Measurements from ENCODE around the gene MTMR6.

Gene MTMR6

GRCh38 chr13:25217023-25217885, 70.0 kb downstream of the MTMR6 start:
- no peak for DNase-seq (ENCODE audit: low read depth in 3 of 3)

GRCh38 chr13:25215253-25215575, 72.1 kb downstream of the MTMR6 start:
- DNase-seq (ENCODE audit: low read depth in 3 of 3): no peak

- DNase-seq (ENCODE audit: low read depth in 3 of 3): no peak
Observed at GRCh38 chr13:25214491-25215252, 72.6 kb downstream of the MTMR6 start.

- no peak for DNase-seq (ENCODE audit: low read depth in 3 of 3)
Observed at GRCh38 chr13:25213715-25214114, 73.6 kb downstream of the MTMR6 start.

GRCh38 chr13:25210842-25211569, 76.3 kb downstream of the MTMR6 start:
- no peak for DNase-seq (ENCODE audit: low read depth in 3 of 3)

- DNase-seq (ENCODE audit: low read depth in 3 of 3): no peak
Observed at GRCh38 chr13:25207291-25207810, 79.9 kb downstream of the MTMR6 start.

GRCh38 chr13:25204863-25205262, 82.4 kb downstream of the MTMR6 start:
- no peak for DNase-seq (ENCODE audit: low read depth in 3 of 3)

GRCh38 chr13:25203127-25203740, 84.1 kb downstream of the MTMR6 start:
- DNase-seq (ENCODE audit: low read depth in 3 of 3): no peak

- DNase-seq (ENCODE audit: low read depth in 3 of 3): no peak
Observed at GRCh38 chr13:25200783-25201182, 86.5 kb downstream of the MTMR6 start.

GRCh38 chr13:25198647-25199046, 88.6 kb downstream of the MTMR6 start:
- no peak for DNase-seq (ENCODE audit: low read depth in 3 of 3)

- no peak for DNase-seq (ENCODE audit: low read depth in 3 of 3)
Observed at GRCh38 chr13:25196971-25197370, 90.3 kb downstream of the MTMR6 start.

Data from stimulated activated CD4-positive, alpha-beta T cell treated with anti-CD3 and anti-CD28 coated beads, TNF-alpha, amount 100 ng/mL, for 48 hours (primary cell).